Ascending aorta (tissue), 2 donors: ENCODE data around the gene DCAF8L2. TPM values are rescaled to one million over a fixed set of nuclear protein-coding genes. Genes with fewer than 3 reads are reported as not detected.
"Not testable (repeated sequence)": the region's sequence is repeated elsewhere in the genome, so short reads cannot be mapped to it uniquely, and the experiment has no call there.

Source experiments
- DNase-seq, 2 donors: peaks; one replicate each; pipeline ENCODE4 v3.0.0-alpha.2; 2019; ENCODE audit warnings: low spot score in 2 of 2
- H3K27ac ChIP-seq, 2 donors: fragments of 200-600 bp; sonication (generic); one replicate each; pipeline ENCODE4 v1.5.1; 2016 to 2017; ENCODE audit warnings: mild to moderate bottlenecking in 1 of 2
- H3K27me3 ChIP-seq: fragments of 200-600 bp; sonication (generic); one replicate; pipeline ENCODE4 v1.5.1; 2017
- H3K36me3 ChIP-seq, 2 donors: fragments of 200-600 bp; sonication (generic); one replicate each; pipeline ENCODE4 v1.5.1; 2016
- H3K4me1 ChIP-seq, 2 donors: fragments of 200-600 bp; sonication (generic); one replicate each; pipeline ENCODE4 v1.5.1; 2016 to 2017; ENCODE audit warnings: mild to moderate bottlenecking in 1 of 2
- H3K4me3 ChIP-seq, 2 donors: fragments of 200-600 bp; sonication (generic); one replicate each; pipeline ENCODE4 v1.5.1; 2016 to 2017; ENCODE audit warnings: mild to moderate bottlenecking in 1 of 2
- H3K9me3 ChIP-seq, 2 donors: fragments of 200-600 bp; sonication (generic); one replicate each; pipeline ENCODE4 v1.5.1; 2016
- intact Hi-C: fragments of 100-400 bp; cut with DNase I; formaldehyde crosslinking; loops from one replicate; pipeline ENCODE4 v1.15.1; 2023
- total RNA-seq: library from RNA; depleted of rRNA; stranded (reverse); fragments of >200 nt; gene quantifications from one replicate; pipeline ENCODE4 v1.1.0, GENCODE V29; 2016
- TF ChIP-seq, protein P1 (sequence below), 3 experiments: fragments of 200-600 bp in 2 of 3; fragments of 450-650 bp in 1 of 3; sonication (generic) in 2 of 3; IDR thresholded peaks; one replicate each; pipeline ENCODE4 v1.5.1; 2016 to 2019; ENCODE audit warnings: antibody characterized with exemption in 3 of 3, mild to moderate bottlenecking in 1 of 3, moderate library complexity in 1 of 3

The DCAF8L2 gene
- total RNA-seq, 1 donor from 2014 or later, result not detected

GRCh38 chrX:27715610-27716009, 125.5 kb downstream of the DCAF8L2 start:
- H3K36me3 ChIP-seq, result no peaks in the 10 kb centered on the region
- intact Hi-C loops, result no loop called here
- no peaks in the 10 kb centered on the region for H3K9me3 ChIP-seq
- H3K4me1 ChIP-seq, result no peaks in the 10 kb centered on the region
- no peak overlapping the region for H3K27ac ChIP-seq
- DNase-seq, result no peak
- H3K27me3 ChIP-seq, result no peaks in the 10 kb centered on the region
- TF ChIP-seq, protein P1, sequence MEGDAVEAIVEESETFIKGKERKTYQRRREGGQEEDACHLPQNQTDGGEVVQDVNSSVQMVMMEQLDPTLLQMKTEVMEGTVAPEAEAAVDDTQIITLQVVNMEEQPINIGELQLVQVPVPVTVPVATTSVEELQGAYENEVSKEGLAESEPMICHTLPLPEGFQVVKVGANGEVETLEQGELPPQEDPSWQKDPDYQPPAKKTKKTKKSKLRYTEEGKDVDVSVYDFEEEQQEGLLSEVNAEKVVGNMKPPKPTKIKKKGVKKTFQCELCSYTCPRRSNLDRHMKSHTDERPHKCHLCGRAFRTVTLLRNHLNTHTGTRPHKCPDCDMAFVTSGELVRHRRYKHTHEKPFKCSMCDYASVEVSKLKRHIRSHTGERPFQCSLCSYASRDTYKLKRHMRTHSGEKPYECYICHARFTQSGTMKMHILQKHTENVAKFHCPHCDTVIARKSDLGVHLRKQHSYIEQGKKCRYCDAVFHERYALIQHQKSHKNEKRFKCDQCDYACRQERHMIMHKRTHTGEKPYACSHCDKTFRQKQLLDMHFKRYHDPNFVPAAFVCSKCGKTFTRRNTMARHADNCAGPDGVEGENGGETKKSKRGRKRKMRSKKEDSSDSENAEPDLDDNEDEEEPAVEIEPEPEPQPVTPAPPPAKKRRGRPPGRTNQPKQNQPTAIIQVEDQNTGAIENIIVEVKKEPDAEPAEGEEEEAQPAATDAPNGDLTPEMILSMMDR (IDR thresholded peaks at IDR 0.05), result no peak
- no peak overlapping the region for H3K4me3 ChIP-seq

- Histone ChIP-seq H3K27me3 (no peaks in the 10 kb centered on the region), H3K9me3 (no peaks in the 10 kb centered on the region), H3K27ac (no peak overlapping the region), H3K4me3 (no peak overlapping the region), H3K36me3 (no peaks in the 10 kb centered on the region), H3K4me1 (no peaks in the 10 kb centered on the region)
- TF ChIP-seq, protein P1 (IDR thresholded peaks at IDR 0.05), result no peak
- intact Hi-C loops, result no loop called here
- no peak for DNase-seq
Measured at GRCh38 chrX:27728291-27728690, 138.1 kb downstream of the DCAF8L2 start.

DNA sequence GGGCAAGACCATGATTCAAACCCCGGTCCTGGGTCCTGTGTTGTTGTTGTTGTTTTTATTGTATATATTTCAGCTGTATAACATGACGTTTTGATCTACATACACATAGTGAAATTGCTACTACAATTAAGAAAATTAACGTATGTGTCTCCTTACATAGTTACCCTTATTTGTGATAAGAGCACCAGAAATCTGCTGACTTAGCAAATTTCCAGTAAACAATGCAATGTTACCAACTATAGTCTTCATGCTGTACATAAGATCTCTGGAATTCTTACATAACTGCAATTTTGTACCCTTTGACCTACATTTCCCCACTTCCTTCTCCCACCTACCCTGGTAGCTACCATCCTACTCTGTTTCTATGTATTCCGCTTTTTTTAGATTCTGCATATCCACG, 141.8 kb downstream of the DCAF8L2 start:
- Histone ChIP-seq H3K27me3 (no peaks in the 10 kb centered on the region), H3K27ac (no peak overlapping the region), H3K4me1 (no peaks in the 10 kb centered on the region), H3K9me3 (no peaks in the 10 kb centered on the region), H3K36me3 (no peaks in the 10 kb centered on the region), H3K4me3 (no peak overlapping the region)
- DNase-seq, result no peak
- TF ChIP-seq, protein P1 (IDR thresholded peaks at IDR 0.05), result no peak
- intact Hi-C loops, result no loop called here

- Histone ChIP-seq H3K4me1 (no peaks in the 10 kb centered on the region), H3K27me3 (no peaks in the 10 kb centered on the region), H3K36me3 (no peaks in the 10 kb centered on the region), H3K27ac (no peak overlapping the region), H3K4me3 (no peak overlapping the region), H3K9me3 (no peaks in the 10 kb centered on the region)
- TF ChIP-seq, protein P1 (IDR thresholded peaks at IDR 0.05), result no peak
- DNase-seq, result no peak
- intact Hi-C loops, result no loop called here
Measured at GRCh38 chrX:27735914-27736313, 145.8 kb downstream of the DCAF8L2 start.

GRCh38 chrX:27740933-27741332, 150.8 kb downstream of the DCAF8L2 start:
- intact Hi-C loops, result no loop called here
- Histone ChIP-seq H3K4me3 (no peak overlapping the region), H3K4me1 (no peaks in the 10 kb centered on the region), H3K27me3 (no peaks in the 10 kb centered on the region), H3K36me3 (no peaks in the 10 kb centered on the region), H3K9me3 (no peaks in the 10 kb centered on the region), H3K27ac (no peak overlapping the region)
- no peak for DNase-seq
- TF ChIP-seq, protein P1 (IDR thresholded peaks at IDR 0.05), result no peak

DNA sequence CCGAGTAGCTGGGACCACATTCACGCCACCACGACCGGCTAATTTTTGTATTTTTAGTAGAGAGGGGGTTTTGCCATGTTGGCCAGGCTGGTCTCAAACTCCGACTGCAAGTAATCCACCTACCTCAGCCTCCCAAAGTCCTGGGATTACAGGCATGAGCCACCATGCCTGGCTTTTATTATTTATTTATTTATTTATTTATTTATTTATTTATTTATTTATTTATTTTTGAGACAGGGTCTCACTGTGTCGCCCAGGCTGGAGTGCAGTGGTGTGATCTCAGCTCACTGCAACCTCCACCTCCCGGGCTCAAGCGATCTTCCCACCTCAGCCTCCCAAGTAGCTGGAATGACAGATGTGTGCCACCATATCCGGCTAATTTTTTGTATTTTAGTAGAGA, 153.4 kb downstream of the DCAF8L2 start:
- H3K9me3 ChIP-seq, intact Hi-C loops, H3K27me3 ChIP-seq, H3K36me3 ChIP-seq, DNase-seq, H3K4me3 ChIP-seq, H3K4me1 ChIP-seq, H3K27ac ChIP-seq: not testable (repeated sequence)
